Trophoblast cell (in vitro differentiated cells and primary cell): Measurements from ENCODE around the gene PCDHB12.
A peak's percentile ranks its signal among the peaks of the same experiment; 100 is the strongest.
"Not testable (repeated sequence)": the region's sequence is repeated elsewhere in the genome, so short reads cannot be mapped to it uniquely, and the experiment has no call there.

Source experiments
- DNase-seq, 2 donors: peaks; one replicate each; pipeline ENCODE4 v3.0.0-alpha.2; 2016
- H2AFZ ChIP-seq: 2 replicates; pipeline ENCODE4 v1.6.1; 2013; ENCODE audit warnings: low read length, moderate library complexity, mild to moderate bottlenecking; ENCODE audit not compliant: insufficient read depth, poor library complexity
- H2AK5ac ChIP-seq: 2 replicates; pipeline ENCODE4 v1.6.1; 2013; ENCODE audit warnings: mild to moderate bottlenecking, low read length
- H2BK120ac ChIP-seq: 2 replicates; pipeline ENCODE4 v1.6.1; 2013; ENCODE audit warnings: low read length, mild to moderate bottlenecking, moderate library complexity; ENCODE audit not compliant: insufficient read depth, poor library complexity
- H2BK12ac ChIP-seq: 2 replicates; pipeline ENCODE4 v1.6.1; 2013; ENCODE audit warnings: mild to moderate bottlenecking, low read length, moderate library complexity
- H2BK5ac ChIP-seq: 2 replicates; pipeline ENCODE4 v1.6.1; 2013; ENCODE audit warnings: low read length, low read depth, moderate library complexity, mild to moderate bottlenecking; ENCODE audit not compliant: poor library complexity
- H3K14ac ChIP-seq: 2 replicates; pipeline ENCODE4 v1.6.1; 2013; ENCODE audit warnings: mild to moderate bottlenecking, low read length
- H3K18ac ChIP-seq: 2 replicates; pipeline ENCODE4 v1.6.1; 2013; ENCODE audit warnings: mild to moderate bottlenecking, low read length
- H3K23ac ChIP-seq: 2 replicates; pipeline ENCODE4 v1.6.1; 2013; ENCODE audit warnings: low read length
- H3K27ac ChIP-seq: 2 replicates; pipeline ENCODE4 v1.5.1; 2013; ENCODE audit warnings: low read depth, mild to moderate bottlenecking, inconsistent platforms, low read length, moderate library complexity
- H3K27me3 ChIP-seq: 2 replicates; pipeline ENCODE4 v1.6.1; 2013; ENCODE audit warnings: inconsistent platforms, mild to moderate bottlenecking, low read length, moderate library complexity; ENCODE audit not compliant: insufficient read depth
- H3K36me3 ChIP-seq, 2 experiments: 1 replicate in 1 of 2; 2 replicates in 1 of 2; pipeline ENCODE4 v1.6.1; 2013; ENCODE audit warnings: low read length in 2 of 2, mild to moderate bottlenecking in 2 of 2, moderate library complexity in 1 of 2; ENCODE audit not compliant: insufficient read depth in 2 of 2, control insufficient read depth in 1 of 2
- H3K4ac ChIP-seq: 2 replicates; pipeline ENCODE4 v1.6.1; 2013; ENCODE audit warnings: low read depth, mild to moderate bottlenecking, low read length, moderate library complexity
- H3K4me1 ChIP-seq, 2 experiments: 1 replicate in 1 of 2; 2 replicates in 1 of 2; pipeline ENCODE4 v1.6.1; 2013; ENCODE audit warnings: low read length in 2 of 2, mild to moderate bottlenecking in 2 of 2, moderate library complexity in 1 of 2; ENCODE audit not compliant: insufficient read depth in 2 of 2, control insufficient read depth in 1 of 2
- H3K4me2 ChIP-seq: 2 replicates; pipeline ENCODE4 v1.6.1; 2013; ENCODE audit warnings: inconsistent platforms, mild to moderate bottlenecking, low read length, moderate library complexity
- H3K4me3 ChIP-seq: 2 replicates; pipeline ENCODE4 v1.5.1; 2013; ENCODE audit warnings: mild to moderate bottlenecking, low read depth, low read length, inconsistent platforms
- H3K79me1 ChIP-seq: one replicate; pipeline ENCODE4 v1.6.1; 2013; ENCODE audit warnings: low read length
- H3K79me2 ChIP-seq: 2 replicates; pipeline ENCODE4 v1.6.1; 2013; ENCODE audit warnings: low read length, mild to moderate bottlenecking; ENCODE audit not compliant: control insufficient read depth, insufficient read depth, poor library complexity
- H3K9ac ChIP-seq: 2 replicates; pipeline ENCODE4 v1.6.1; 2013; ENCODE audit warnings: mild to moderate bottlenecking, low read length
- H3K9me3 ChIP-seq: 2 replicates; pipeline ENCODE4 v1.6.1; 2013; ENCODE audit warnings: low read depth, mild to moderate bottlenecking, control low read depth, inconsistent platforms, low read length; ENCODE audit not compliant: insufficient read depth
- H4K12ac ChIP-seq: 2 replicates; pipeline ENCODE4 v1.6.1; 2013; ENCODE audit warnings: low read depth, mild to moderate bottlenecking, low read length, moderate library complexity
- H4K8ac ChIP-seq: 2 replicates; pipeline ENCODE4 v1.6.1; 2013; ENCODE audit warnings: low read depth, mild to moderate bottlenecking, low read length, moderate library complexity
- H4K91ac ChIP-seq: one replicate; pipeline ENCODE4 v1.6.1; 2013; ENCODE audit warnings: low read depth, mild to moderate bottlenecking, low read length, moderate library complexity
- WGBS: extraction: QIAGEN DNeasy Blood & Tissue Kit; methylation state at CpG from one replicate; pipeline ENCODE4 v1.1.7; 2013; ENCODE audit warnings: missing lambda C conversion rate; ENCODE audit not compliant: insufficient read length, insufficient coverage; ENCODE audit errors: extremely low coverage; 5-methylcytosine and 5-hydroxymethylcytosine counted together

PCDHB12 gene

DNA sequence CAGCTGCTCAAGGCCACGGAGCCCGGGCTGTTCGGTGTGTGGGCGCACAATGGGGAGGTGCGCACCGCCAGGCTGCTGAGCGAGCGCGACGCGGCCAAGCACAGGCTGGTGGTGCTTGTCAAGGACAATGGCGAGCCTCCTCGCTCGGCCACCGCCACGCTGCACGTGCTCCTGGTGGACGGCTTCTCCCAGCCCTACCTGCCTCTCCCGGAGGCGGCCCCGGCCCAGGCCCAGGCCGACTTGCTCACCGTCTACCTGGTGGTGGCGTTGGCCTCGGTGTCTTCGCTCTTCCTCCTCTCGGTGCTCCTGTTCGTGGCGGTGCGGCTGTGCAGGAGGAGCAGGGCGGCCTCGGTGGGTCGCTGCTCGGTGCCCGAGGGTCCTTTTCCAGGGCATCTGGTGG, 19.4 kb upstream of the PCDHB12 start:
- H3K79me1 ChIP-seq, H3K79me2 ChIP-seq, H3K4me1 ChIP-seq, H3K4me2 ChIP-seq, H3K27me3 ChIP-seq, H2AFZ ChIP-seq, H4K12ac ChIP-seq, H3K4ac ChIP-seq, H3K14ac ChIP-seq, H3K9me3 ChIP-seq, H2AK5ac ChIP-seq, H3K18ac ChIP-seq, H2BK5ac ChIP-seq, H2BK12ac ChIP-seq, DNase-seq, H3K23ac ChIP-seq, H3K36me3 ChIP-seq, H4K8ac ChIP-seq, H2BK120ac ChIP-seq, H4K91ac ChIP-seq, H3K4me3 ChIP-seq, H3K27ac ChIP-seq, H3K9ac ChIP-seq: not testable (repeated sequence)
- no CpG with 5 or more reads among the region's 35 CpGs for WGBS

DNA sequence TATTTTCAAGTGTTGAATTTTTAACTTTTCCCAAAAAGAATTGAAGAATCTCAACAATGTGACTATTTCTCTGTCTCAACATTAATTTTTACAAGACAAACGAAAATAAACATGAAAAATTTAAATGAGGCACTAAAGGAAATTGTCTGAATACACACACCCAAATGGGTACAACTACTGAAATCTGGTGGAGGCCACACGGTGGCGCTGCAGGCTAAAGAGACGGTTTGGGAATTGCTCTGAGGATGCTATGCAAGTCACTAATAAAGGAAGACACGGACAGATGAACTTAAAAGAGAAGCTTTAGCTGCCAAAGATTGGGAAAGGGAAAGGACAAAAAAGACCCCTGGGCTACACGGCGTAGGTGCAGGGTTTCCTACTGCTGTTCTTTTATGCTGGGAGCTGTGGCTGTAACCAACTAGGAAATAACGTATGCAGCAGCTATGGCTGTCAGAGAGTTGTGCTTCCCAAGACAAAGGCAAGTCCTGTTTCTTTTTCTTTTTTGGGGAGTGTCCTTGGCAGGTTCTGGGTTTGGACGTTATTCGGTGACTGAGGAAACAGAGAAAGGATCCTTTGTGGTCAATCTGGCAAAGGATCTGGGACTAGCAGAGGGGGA, 16.3 kb upstream of the PCDHB12 start, which contains the start of gene PCDHB10:
TSS of gene PCDHB10 (plus strand) at position 244 of the 616 bp plus-strand sequence. CDS start at position 444, 200 bp downstream.
- Histone ChIP-seq H3K18ac (no peak within 1 kb of the TSS), H3K14ac (no peak within 1 kb of the TSS), H3K4me3 (no peak within 1 kb of the TSS), H4K91ac (no peak within 1 kb of the TSS), H2AFZ (peak within 1 kb of the TSS; percentile 50), H2AK5ac (no peak within 1 kb of the TSS), H3K79me1 (no peaks in the 10 kb centered on the region), H3K4me1 (no peaks in the 10 kb centered on the region), H3K23ac (no peak within 1 kb of the TSS), H2BK12ac (no peak within 1 kb of the TSS), H4K8ac (peak within 1 kb of the TSS; percentile 88), H4K12ac (peak within 1 kb of the TSS; percentile 77), H3K9me3 (no peaks in the 10 kb centered on the region), H3K79me2 (no peaks in the 10 kb centered on the region), H3K36me3 (no peaks in the 10 kb centered on the region), H3K4me2 (peak within 1 kb of the TSS; percentile 21), H3K27ac (no peak within 1 kb of the TSS), H2BK5ac (no peak within 1 kb of the TSS), H3K4ac (no peak within 1 kb of the TSS), H3K27me3 (no peaks in the 10 kb centered on the region), H2BK120ac (no peak within 1 kb of the TSS), H3K9ac (no peak within 1 kb of the TSS)
- peak in 1 of 2 donors; percentile 21 for DNase-seq
- no CpG with 5 or more reads among the region's 10 CpGs for WGBS

DNA sequence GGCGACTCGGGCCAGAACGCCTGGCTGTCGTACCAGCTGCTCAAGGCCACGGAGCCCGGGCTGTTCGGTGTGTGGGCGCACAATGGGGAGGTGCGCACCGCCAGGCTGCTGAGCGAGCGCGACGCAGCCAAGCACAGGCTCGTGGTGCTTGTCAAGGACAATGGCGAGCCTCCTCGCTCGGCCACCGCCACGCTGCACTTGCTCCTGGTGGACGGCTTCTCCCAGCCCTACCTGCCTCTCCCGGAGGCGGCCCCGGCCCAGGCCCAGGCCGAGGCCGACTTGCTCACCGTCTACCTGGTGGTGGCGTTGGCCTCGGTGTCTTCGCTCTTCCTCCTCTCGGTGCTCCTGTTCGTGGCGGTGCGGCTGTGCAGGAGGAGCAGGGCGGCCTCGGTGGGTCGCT, 14.2 kb upstream of the PCDHB12 start:
- H4K91ac ChIP-seq, H3K4me2 ChIP-seq, H3K18ac ChIP-seq, H3K4me3 ChIP-seq, H3K79me2 ChIP-seq, H2BK12ac ChIP-seq, H2AK5ac ChIP-seq, H3K23ac ChIP-seq, H3K79me1 ChIP-seq, H3K27ac ChIP-seq, H3K36me3 ChIP-seq, H3K9me3 ChIP-seq, H3K4ac ChIP-seq, H2AFZ ChIP-seq, H3K27me3 ChIP-seq, H3K14ac ChIP-seq, H2BK5ac ChIP-seq, H3K9ac ChIP-seq, H4K12ac ChIP-seq, H4K8ac ChIP-seq, H2BK120ac ChIP-seq, DNase-seq, H3K4me1 ChIP-seq: not testable (repeated sequence)
- no CpG with 5 or more reads among the region's 37 CpGs for WGBS

DNA sequence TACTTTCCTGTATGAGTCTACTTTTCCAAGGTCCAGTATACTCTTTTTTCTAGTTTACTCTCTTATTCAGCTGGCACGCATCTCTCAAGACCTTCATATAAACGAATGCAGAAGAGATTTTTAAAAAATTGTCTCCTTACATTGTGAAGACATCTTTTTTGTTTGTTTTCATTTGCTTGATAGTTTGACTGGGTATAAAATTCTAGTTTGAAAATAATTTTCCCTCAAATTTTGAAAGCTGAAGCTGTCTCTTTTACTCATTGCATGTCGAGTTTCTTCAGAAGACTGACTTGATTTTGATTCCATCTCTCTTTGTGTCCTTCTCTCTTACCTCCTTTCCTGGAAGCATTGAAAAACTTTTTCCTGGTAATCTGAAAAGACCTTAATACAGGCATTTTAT, 12.2 kb upstream of the PCDHB12 start:
- Histone ChIP-seq H4K12ac (no peak overlapping the region), H3K18ac (no peak overlapping the region), H2BK5ac (no peak overlapping the region), H3K4ac (no peak overlapping the region), H3K4me3 (no peak overlapping the region), H3K27ac (no peak overlapping the region), H3K79me2 (no peaks in the 10 kb centered on the region), H3K14ac (no peak overlapping the region), H2BK120ac (no peak overlapping the region), H3K9me3 (no peaks in the 10 kb centered on the region), H4K91ac (no peak overlapping the region), H3K9ac (no peak overlapping the region), H3K23ac (no peak overlapping the region), H2AFZ (no peak overlapping the region), H2AK5ac (no peak overlapping the region), H2BK12ac (no peak overlapping the region), H3K79me1 (no peaks in the 10 kb centered on the region), H3K27me3 (no peaks in the 10 kb centered on the region), H3K4me1 (no peaks in the 10 kb centered on the region), H4K8ac (no peak overlapping the region), H3K36me3 (no peaks in the 10 kb centered on the region), H3K4me2 (no peak overlapping the region)
- WGBS = no CpG with 5 or more reads among the region's 3 CpGs
- no peak for DNase-seq
